UCSD-AML1 (cell line): ENCODE results near the gene DACH2.
"Not testable (repeated sequence)": the region's sequence is repeated elsewhere in the genome, so short reads cannot be mapped to it uniquely, and the experiment has no call there.

Source experiments
- DNase-seq: peaks from one replicate; lab custom pipeline; 2025; ENCODE audit not compliant: unreplicated experiment; lab: John Stamatoyannopoulos, UW

DACH2 gene

DNA sequence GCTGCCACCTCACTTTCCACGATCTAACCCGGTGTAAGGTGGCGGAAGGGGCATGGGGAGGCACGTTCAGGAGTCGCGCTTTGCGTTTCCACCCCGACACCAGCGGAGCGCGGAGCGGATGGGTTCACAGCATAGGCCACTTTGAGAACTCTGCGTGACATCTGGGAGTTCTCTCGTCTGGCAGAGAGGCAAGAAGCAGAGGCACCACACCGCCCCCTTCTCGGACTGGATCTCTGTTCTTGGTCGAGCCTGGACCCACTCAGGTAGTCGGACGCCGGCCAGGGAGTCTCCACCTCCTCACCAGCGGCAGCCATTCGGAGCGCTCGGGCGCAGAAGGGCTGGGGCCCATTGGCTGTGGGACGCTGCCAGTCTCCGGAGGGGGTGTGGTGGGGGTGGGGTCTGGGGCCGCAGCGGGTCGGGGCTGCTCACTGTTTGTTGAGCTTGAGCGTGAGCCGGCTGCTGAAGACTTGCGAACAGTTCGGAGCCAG lies at the start of gene DACH2:
TSS of gene DACH2 (plus strand) at position 428 of the 488 bp plus-strand sequence.
- no peak for DNase-seq

- DNase-seq, result no peak
Observed at GRCh38 chrX:86102341-86102740, 45.9 kb upstream of the DACH2 start.

DNA sequence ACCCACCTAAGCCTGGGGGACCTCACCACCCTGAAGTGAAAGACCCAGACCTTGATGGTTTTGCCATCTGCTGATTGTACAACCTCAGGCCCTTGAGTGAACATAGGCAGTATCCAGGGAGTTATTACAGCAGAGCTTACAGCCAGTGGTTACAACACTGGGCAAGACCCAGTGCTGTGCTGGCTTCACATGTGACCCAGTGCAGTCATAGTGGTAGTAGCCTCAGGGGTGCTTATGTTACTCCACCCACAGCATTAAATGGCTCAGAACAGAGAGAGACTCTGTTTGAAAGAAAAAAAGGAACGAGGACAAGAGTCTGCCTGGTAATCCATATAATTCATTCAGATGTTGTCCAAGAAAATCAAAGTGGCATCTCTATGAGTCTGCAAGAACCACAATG lies 45.2 kb upstream of the DACH2 start:
- DNase-seq, result no peak

DNA sequence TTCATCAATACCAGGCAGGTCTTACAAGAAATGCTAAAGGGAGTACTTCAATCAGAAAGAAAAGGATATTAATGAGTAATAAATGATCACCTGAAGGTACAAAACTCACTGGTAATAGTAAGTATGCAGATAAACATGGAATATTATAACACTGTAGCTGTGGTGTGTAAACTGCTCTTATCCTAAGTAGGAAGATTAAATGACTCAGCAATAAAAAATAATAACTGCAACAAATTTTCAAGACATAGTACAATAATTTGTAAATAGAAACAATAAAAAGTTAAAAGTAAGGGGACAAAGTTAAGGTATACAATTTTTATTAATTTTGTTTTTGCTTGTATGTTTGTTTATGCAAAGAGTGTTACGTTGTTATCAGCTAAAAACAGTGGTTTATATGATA lies 43.7 kb upstream of the DACH2 start:
- DNase-seq, result no peak

- DNase-seq, result no peak
Observed at GRCh38 chrX:86121916-86122315, 26.3 kb upstream of the DACH2 start.

DNA sequence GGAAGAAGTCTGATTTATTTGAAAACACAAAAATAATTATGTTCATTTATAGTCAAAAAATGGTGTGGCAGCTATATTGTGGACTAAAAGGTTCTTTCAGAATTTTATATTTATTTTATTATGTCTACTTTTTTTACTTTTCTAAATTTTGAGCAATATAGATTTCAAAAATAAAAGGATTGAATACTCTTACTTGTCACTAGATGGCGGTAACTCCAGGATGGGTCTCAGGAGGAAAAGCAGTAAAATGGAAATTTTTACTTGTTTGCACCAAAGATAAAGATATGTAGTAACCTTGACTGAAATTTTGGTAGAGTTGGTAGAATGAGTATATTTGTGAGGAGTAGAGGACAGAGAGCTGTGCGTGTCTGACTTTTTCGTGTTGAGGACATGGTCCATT lies 14.5 kb upstream of the DACH2 start:
- no peak for DNase-seq

DNA sequence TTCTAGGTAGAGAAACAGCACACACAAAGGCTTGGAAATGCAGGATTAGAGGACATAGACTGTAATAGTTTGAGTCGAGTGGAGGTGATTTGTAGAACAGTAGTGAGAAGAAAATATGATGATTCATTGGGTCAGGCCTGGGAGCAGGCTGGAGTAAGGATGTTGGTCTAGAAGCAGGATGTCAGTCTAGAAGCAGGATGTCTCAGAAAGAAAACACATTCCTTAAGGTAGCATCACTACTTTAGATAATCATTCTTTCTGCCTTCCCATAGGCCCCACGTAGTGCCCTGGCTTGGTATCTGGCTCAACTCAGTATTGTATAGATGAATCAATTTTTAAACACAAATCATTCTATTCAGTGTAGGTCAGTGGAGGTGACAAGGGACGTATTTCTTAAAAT lies 11.2 kb upstream of the DACH2 start:
- DNase-seq, result no peak

GRCh38 chrX:86141786-86142185 lies 6.5 kb upstream of the DACH2 start:
- DNase-seq, result no peak

- DNase-seq, result no peak
Observed at GRCh38 chrX:86146102-86146501, 2.1 kb upstream of the DACH2 start.

GRCh38 chrX:86148594-86148993 lies 343 bp downstream of the DACH2 start:
- no peak for DNase-seq

GRCh38 chrX:86149119-86149518 lies 868 bp downstream of the DACH2 start:
- no peak for DNase-seq

DNA sequence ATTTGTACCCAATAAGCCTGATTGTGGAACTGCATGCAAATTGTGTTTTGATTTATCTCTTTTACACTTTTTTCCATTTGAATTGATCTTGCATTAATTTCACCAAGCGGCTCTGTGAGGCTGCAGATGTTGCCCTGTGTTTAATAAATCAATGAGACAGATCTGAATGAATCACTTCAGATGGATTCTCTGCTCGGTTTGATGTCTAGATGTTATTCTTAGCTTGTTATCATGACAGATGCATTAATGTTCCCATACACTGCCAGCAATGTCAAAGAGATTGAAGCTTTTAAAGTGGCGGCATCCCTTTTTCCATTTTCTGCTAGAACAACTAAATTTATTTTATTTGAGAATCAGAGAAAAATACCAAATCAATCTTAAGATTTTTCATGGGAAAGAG lies 6.3 kb downstream of the DACH2 start:
- DNase-seq, result no peak

DNA sequence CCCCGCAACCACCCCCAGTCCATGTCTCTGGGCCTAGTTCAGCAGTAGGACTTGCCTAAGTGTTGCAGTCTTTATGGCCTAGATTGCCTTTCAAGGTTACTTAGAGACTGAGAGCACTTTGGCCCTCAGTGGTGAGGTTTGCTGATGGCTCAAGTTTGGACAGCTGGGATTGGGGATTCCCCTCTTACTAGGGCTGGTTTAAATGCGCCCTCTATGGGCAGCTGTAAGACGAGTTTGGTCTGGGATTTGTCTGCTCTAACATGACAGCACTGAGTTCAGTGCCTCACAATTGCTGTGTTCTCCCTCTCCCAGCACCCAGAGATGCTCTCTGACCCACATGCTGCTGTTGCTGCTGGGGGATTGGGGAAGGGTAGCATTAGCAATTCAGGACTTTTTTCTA lies 23.1 kb downstream of the DACH2 start:
- no peak for DNase-seq

- DNase-seq, result no peak
Observed at GRCh38 chrX:86178906-86179305, 30.7 kb downstream of the DACH2 start.

GRCh38 chrX:86181325-86181724 lies 33.1 kb downstream of the DACH2 start:
- not testable (repeated sequence) for DNase-seq

DNA sequence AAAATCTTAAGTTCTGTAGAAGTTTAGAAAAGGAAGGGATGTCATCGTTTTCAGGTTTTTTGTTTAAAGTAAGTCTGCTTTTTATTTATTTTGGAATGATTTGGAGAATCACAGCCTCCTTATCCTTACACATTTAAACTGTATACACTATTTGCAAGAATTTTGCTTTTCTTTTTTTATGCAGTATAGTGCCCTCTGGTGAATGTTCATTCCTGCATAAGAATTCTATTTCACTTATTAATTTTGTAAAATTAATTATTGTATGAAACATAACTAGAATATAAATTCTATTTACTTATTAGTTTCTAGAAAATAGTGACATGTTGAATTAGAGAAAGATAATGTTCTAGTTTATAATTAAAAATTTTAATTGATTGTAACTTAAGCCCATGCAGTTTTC lies 44.6 kb downstream of the DACH2 start:
- no peak for DNase-seq

DNA sequence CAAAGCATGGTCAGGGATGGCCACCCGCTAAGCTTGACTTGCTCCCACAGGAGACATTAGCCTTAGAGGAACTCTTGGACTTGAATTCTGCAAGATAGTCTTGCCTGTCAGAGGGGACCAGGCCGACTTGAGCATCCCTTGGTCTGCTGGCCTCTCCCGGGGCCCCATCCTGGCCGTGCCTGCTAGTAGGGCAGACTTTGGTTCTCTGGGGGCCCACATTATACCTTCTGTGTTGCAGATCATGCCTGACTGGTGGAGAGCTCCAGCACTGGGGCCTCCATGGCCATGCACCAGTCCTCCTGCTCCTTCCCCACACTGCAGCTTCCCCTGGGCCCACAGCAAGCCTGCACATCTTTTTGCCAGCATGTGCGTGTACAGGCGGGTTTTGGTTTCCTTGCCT lies 46.5 kb downstream of the DACH2 start:
- DNase-seq, result no peak

GRCh38 chrX:86195343-86195742 lies 47.1 kb downstream of the DACH2 start:
- no peak for DNase-seq

DNA sequence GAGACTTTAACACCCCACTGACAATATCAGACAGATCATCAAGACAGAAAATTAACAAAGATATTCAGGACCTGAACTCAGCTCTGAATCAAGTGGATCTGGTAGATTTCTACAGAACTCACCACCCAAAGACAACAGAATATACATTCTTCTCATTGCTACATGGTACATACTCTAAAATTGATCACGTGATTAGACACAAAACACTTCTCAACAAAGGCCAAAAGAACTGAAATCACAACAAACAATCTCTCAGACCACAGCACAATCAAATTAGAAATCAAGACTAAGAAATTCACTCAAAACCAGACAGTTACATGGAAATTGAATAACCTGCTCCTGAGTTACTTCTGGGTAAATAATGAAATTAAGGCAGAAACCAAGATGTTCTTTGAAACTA lies 49.6 kb downstream of the DACH2 start:
- DNase-seq, result no peak

GRCh38 chrX:86210772-86211171 lies 62.5 kb downstream of the DACH2 start:
- DNase-seq, result no peak

DNA sequence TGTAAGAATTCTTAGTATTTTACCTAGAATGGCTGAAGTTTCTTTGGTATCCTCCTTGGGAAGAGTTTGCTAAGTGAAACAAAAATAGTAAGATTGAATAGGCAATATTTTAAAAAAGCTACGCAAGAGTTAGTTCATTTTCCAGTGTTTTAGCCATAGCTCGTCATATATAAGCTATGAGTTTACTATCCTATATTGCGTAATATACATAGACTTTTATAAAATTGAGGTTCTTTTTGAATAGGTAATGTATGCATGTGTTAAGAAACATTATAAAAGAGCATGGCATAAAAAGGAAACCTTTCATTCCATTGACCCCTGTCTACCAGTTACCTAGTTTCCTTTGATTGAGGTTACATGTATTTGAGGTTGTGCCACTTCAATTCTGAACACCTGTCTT lies 67.0 kb downstream of the DACH2 start:
- DNase-seq, result no peak

DNA sequence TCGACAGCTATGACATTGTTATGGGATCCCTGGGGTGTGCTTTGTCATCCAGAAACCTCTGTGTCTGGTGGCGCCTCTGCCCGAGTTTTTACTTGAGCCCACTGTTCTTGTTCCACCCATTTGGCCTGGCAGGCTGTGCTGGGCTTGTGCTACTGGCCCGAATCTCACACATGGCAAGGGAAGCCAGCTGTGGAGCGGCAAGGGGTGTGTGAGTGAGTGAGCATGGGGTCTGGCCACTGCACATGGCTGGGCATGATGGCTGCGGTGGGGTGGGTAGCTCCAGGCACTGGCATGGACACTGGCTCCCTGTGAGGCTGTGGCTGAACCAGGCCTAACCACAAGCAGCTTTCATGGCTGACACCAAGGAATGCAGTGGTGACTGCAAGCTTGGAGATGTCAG lies 89.2 kb downstream of the DACH2 start:
- DNase-seq, result no peak

DNA sequence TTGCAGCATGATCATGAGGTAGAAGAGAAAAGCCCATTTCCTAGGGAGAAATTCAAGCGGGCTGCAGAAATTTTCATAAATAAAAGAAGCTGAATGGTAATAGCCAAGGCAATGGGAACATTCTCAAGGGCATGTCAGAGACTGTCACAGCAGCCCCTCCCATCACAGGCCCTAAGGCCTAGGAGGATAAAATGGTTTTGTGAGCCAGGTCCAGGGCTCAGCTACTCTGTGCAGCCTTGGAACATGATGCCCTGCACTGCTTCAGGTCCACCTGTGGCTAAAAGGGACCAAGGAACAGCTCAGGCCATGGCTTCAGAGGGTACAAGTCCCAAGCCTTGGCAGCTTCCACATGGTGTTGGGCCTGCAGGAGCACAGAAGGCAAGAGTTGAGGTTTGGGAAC lies 93.3 kb downstream of the DACH2 start:
- no peak for DNase-seq

- no peak for DNase-seq
Observed at GRCh38 chrX:86263526-86263925, 115.3 kb downstream of the DACH2 start.
